Purkinje cell (primary cell): ENCODE data around the gene DROSHA. TPM values are rescaled to one million over a fixed set of nuclear protein-coding genes. Genes with fewer than 3 reads are reported as not detected.

Experiments
- polyA plus RNA-seq: library from polyadenylated mRNA; unstranded; fragments of >200 nt; fragmentation: Nextera tagmentation; gene quantifications from 2 replicates; pipeline ENCODE4 v1.2.1, GENCODE V29; 2014

DROSHA gene
- 84.8 and 118 TPM in 2 replicates for polyA plus RNA-seq

GRCh38 chr5:31531888-31532547 is at the start of gene DROSHA, which contains the start of gene C5orf22:
TSS of gene DROSHA (minus strand) at chr5:31532093. CDS start at chr5:31529059, 3,034 bp downstream.
TSS of gene C5orf22 (plus strand) at chr5:31532301. CDS start at chr5:31532393, 92 bp downstream.

Other genes starting within 250 kb of the DROSHA start
- gene C5orf22, start 208 bp upstream of the DROSHA start, polyA plus RNA-seq = 30.2 and 34.2 TPM in 2 replicates
- gene PDZD2, start 107.0 kb upstream of the DROSHA start, polyA plus RNA-seq = 12.9 and 18.0 TPM in 2 replicates